GM19099 (cell line): Measurements from ENCODE around the gene GPD2.

Source experiments
- POLR2A ChIP-seq: IDR thresholded peaks from 3 replicates; pipeline ENCODE4 v1.6.1; 2011; ENCODE audit warnings: low read depth; ENCODE audit not compliant: insufficient read length; ENCODE audit errors: extremely low read depth

GPD2 gene

GRCh38 chr2:156455361-156455975 lies 19.3 kb downstream of the GPD2 start:
- TF ChIP-seq POLR2A = no peak

- TF ChIP-seq POLR2A = no peak
Observed at GRCh38 chr2:156456616-156457015, 20.4 kb downstream of the GPD2 start.

DNA sequence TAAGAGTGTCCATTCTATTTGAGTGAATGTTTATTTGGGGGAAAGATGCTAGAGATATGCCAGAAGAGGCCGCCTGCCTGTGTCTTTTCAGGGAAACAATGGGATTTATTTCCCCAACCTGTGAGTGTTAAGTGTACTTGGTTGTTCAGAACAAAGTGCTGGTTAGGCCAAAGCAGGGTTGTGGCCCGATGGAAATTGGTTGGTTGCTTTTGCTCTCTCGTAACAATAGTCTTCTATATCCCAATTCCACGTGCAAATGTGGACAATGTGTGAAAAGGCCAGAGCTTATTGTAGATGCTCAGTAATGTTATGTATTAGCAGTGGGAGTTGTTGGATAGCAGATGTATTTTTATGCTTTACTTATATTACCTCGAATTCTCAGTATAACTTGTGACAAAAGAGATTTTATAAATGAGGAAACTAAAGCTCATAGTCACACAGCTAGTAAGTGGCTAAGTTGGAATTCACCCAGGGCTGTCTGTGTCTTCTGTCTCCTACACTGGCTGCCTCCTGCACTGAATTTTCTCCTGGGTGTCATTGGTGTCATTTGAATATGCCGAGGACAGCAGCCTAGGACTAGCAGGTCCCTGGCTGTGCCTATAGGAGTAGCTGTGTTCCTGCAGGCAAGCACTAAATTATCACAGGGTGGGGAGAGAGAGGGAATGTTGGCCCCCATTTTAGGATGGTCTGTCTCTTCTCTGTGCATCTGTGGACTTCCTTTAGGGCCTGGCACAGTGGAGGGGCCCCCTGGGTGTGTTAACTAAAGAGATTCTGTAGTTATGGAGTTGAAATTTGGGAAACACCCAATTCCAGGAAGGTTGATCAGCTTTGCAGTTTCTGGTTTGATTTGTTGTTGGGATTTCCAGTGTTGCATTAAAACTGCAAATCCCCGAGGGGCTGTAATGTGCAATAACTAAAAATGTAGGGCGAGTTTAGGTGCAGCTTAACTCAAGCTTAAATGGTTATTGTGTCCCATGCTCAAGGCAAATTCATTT lies 21.6 kb downstream of the GPD2 start:
- no peak for TF ChIP-seq POLR2A

DNA sequence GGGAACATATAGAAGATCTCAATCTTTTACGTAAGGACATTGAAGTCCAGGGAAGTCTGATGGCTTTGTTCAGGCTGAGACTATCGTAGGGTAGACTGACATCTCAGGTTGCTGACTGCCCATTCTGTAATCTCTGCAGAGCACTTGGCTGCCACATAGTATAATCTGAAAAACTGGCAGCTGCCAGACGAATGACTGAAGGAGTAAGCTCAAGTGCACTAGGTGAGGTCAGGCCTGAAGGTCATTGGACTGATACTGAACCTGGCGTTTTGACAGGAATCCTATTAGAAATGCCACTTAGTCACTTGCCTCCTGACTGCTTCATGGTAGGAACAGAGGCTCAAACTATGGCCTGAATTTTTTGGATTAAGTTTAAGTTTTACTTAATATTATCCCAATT lies 23.5 kb downstream of the GPD2 start:
- no peak for TF ChIP-seq POLR2A

DNA sequence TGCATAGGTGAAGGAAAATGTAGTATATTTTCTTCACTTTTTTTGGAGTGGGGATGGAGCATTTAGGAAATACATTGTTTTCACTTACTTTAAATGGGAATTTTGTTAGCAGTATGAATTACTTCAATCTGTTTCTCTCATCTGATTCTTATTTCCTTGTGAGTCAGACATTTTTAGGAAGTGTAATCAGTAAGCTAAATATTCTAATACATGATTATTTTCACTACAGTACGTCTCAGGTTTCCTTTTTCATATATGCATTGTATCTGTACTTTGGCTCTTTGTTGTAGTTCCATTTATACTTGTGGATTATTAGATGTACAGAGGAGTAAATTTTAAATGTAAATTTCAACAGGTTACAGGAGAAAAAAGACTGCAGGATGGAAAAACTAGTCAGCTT lies 27.9 kb downstream of the GPD2 start:
- no peak for TF ChIP-seq POLR2A

- TF ChIP-seq POLR2A = no peak
Observed at GRCh38 chr2:156465573-156465972, 29.4 kb downstream of the GPD2 start.

DNA sequence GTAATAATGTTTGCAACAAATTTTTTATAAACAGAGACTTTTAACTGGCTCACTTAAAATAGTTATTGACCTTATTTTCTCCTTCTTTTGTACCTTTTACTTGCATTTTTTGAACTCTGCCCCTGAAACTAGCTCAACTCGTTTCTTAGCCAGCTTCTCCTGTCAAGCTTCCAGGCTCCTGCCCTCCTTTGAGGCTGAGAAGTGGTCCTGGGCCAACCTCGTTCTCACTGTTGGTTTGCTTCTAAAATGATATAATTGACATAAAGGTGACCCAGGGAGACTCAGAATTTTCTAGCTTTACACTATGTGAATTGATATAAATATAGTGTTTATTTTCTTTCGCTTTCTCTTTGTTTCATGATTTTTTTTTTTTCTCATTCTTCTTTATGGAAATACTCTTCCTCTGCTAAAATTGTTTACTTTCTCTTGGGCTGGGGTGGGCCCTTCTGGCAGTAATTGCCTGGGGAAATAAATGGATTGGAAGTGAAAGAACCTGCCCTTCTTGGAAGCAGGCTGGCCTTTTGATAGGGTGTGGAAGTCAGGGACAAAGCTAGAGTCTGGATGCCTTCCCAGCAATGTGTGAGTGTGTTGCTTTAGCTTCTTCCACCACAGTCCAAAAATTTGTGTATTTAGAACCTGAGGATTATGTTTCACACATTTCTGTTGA lies 30.7 kb downstream of the GPD2 start:
- no peak for TF ChIP-seq POLR2A

- TF ChIP-seq POLR2A = no peak
Observed at GRCh38 chr2:156470975-156471583, 34.9 kb downstream of the GPD2 start.

- no peak for TF ChIP-seq POLR2A
Observed at GRCh38 chr2:156471762-156472161, 35.6 kb downstream of the GPD2 start.

DNA sequence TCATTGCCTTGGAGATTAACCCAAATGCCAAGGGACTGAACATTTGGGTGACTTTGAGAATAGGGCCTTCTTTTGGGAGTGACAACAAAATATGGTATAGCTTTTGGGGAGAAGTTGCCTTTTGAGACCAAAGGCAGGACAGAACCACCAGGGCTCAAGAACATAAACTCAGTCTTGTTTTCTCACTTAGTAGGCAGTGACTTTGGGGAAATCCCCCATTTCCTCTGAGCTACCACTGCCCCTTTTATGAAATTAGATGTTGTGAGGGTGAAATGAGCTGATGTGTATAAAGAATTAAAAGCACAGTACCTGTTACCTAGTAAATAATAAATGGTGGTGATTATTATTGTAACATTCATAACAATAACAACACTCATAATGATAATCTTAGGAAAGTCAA lies 36.5 kb downstream of the GPD2 start:
- TF ChIP-seq POLR2A = no peak

GRCh38 chr2:156473445-156473844 lies 37.3 kb downstream of the GPD2 start:
- no peak for TF ChIP-seq POLR2A

DNA sequence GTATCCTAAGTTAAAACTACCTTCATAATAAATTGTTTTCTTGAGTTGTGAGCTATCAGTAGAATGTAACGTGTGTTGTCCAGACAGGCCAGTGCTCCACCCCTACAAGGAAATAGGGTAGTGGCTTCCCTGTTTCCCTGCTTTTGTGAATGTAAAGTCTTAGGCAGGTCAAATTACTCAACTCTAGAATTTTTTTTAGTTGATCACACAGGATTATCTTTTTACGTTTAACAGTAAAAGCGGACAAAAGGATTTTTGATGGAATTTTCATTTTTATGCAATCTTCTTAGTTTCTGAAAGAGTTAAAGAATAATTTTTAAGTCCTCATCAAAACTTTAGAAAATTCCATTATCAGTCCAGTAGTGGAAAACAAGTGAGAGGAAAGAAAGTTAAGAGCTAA lies 38.2 kb downstream of the GPD2 start:
- TF ChIP-seq POLR2A = no peak

GRCh38 chr2:156476021-156476849 lies 40.1 kb downstream of the GPD2 start:
- TF ChIP-seq POLR2A = no peak

DNA sequence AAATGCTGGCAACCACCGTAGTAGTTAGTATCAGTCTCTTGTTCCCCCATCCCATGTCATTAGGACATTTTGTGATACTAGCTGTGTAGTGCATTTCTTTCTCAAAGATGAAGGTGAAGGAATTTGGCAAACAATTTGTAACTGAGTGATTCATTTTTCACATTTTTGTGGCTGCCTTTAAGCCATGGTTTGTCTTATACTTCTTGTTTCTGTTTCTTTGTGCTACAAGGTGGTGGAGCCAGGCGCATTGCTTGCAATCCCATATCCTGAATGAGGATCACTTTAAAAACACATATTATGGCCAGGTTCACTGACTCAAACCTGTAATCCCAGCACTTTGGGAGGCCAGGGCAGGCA lies 40.6 kb downstream of the GPD2 start:
- TF ChIP-seq POLR2A = no peak
